Endothelial cell of umbilical vein (primary cell): ENCODE results near the gene PDHX. TPM values are rescaled to one million over a fixed set of nuclear protein-coding genes. Genes with fewer than 3 reads are reported as not detected.

Experiments
- BruUV-seq: library from RNA; stranded (reverse); fragments of 400-500 nt; replicated peaks from 2 replicates; lab custom pipeline; 2021; lab: Mats Ljungman, UMichigan
- CTCF ChIA-PET: fragments of 300-600, 350-600 bp; sonication (Branson Sonifier 250); formaldehyde crosslinking; loops from one replicate; lab custom pipeline; 2021; ENCODE audit warnings: antibody characterized with exemption, inconsistent platforms; lab: Charles Lee
- POLR2A ChIA-PET: fragments of 300-600, 350-600 bp; sonication (Branson Sonifier 250); formaldehyde crosslinking; loops from one replicate; lab custom pipeline; 2021; ENCODE audit warnings: antibody characterized with exemption, inconsistent platforms; lab: Charles Lee
- DNase-seq: peaks from one replicate; pipeline ENCODE4 v3.0.0-alpha.2; 2011; ENCODE audit warnings: low read depth, low spot score
- FAIRE-seq: peaks from 2 replicates; lab custom pipeline; 2011; peaks lifted over from hg19 to GRCh38; lab: Jason Lieb, UNC
- H2AFZ ChIP-seq: 2 replicates; pipeline ENCODE4 v1.6.0; 2012; ENCODE audit warnings: low read depth, low read length, control low read depth, inconsistent platforms
- H3K27ac ChIP-seq: 2 replicates; pipeline ENCODE4 v1.5.1; 2011; ENCODE audit warnings: low read depth, mild to moderate bottlenecking, control low read depth, low read length, moderate library complexity; ENCODE audit not compliant: insufficient read depth
- H3K27me3 ChIP-seq, 2 experiments: 2 replicates each; pipeline versions ENCODE4 v1.6.0 to v1.6.1; 2011; ENCODE audit warnings: low read length in 2 of 2, mixed read lengths in 1 of 2; ENCODE audit not compliant: control insufficient read depth in 2 of 2, insufficient read depth in 2 of 2
- H3K36me3 ChIP-seq, 2 experiments: 2 replicates in 1 of 2; 3 replicates in 1 of 2; pipeline ENCODE4 v1.5.1; 2011; ENCODE audit warnings: low read length in 2 of 2, mild to moderate bottlenecking in 1 of 2, moderate library complexity in 1 of 2; ENCODE audit not compliant: control insufficient read depth in 2 of 2, insufficient read depth in 2 of 2; ENCODE audit errors: extremely low read depth in 1 of 2
- H3K4me1 ChIP-seq: 3 replicates; pipeline ENCODE4 v1.5.1; 2011; ENCODE audit warnings: mild to moderate bottlenecking, low read length; ENCODE audit not compliant: control insufficient read depth, insufficient read depth; ENCODE audit errors: extremely low read depth
- H3K4me2 ChIP-seq: 2 replicates; pipeline ENCODE4 v1.6.1; 2011; ENCODE audit warnings: low read length, control low read depth, mixed read lengths; ENCODE audit not compliant: insufficient read depth
- H3K4me3 ChIP-seq, 3 experiments: fragments of 200-600 bp in 1 of 3; sonication (generic), shearing (Covaris generic) in 1 of 3; replicated peaks in 1 of 3; 2 replicates each; pipeline ENCODE4 v1.5.1; 2011 to 2016; ENCODE audit warnings: control low read depth in 3 of 3, low read length in 3 of 3, mild to moderate bottlenecking in 2 of 3, inconsistent platforms in 1 of 3, low read depth in 1 of 3, moderate library complexity in 1 of 3; ENCODE audit not compliant: insufficient read depth in 1 of 3
- H3K79me2 ChIP-seq: 2 replicates; pipeline ENCODE4 v1.6.0; 2012; ENCODE audit warnings: low read length, inconsistent platforms; ENCODE audit not compliant: control insufficient read depth, insufficient read depth
- H3K9ac ChIP-seq: replicated peaks from 2 replicates; pipeline ENCODE3; 2011; ENCODE audit warnings: low read length, control low read depth; ENCODE audit not compliant: insufficient read depth; ENCODE audit errors: extremely low read depth
- H3K9me1 ChIP-seq: replicated peaks from 3 replicates; pipeline ENCODE4 v1.6.0; 2011; ENCODE audit warnings: mild to moderate bottlenecking, low read length; ENCODE audit not compliant: control insufficient read depth, insufficient read depth; ENCODE audit errors: extremely low read depth
- H3K9me3 ChIP-seq: replicated peaks from 2 replicates; pipeline ENCODE4 v1.5.1; 2012; ENCODE audit warnings: low read length, inconsistent platforms; ENCODE audit not compliant: control insufficient read depth, insufficient read depth
- H4K20me1 ChIP-seq: replicated peaks from 2 replicates; pipeline ENCODE3; 2011; ENCODE audit warnings: mild to moderate bottlenecking, low read length; ENCODE audit not compliant: control insufficient read depth, insufficient read depth; ENCODE audit errors: extremely low read depth
- EZH2 ChIP-seq: IDR thresholded peaks from 2 replicates; pipeline ENCODE4 v1.6.1; 2012; ENCODE audit warnings: borderline replicate concordance, low read depth, mild to moderate bottlenecking, moderate library complexity, low read length, inconsistent platforms; ENCODE audit not compliant: severe bottlenecking
- FOS ChIP-seq: IDR thresholded peaks from 2 replicates; pipeline ENCODE4 v1.6.1; 2011; ENCODE audit warnings: mild to moderate bottlenecking, low read length, moderate library complexity, borderline replicate concordance; ENCODE audit not compliant: insufficient read depth
- GATA2 ChIP-seq: IDR thresholded peaks from 2 replicates; pipeline ENCODE4 v1.7.0; 2011; ENCODE audit warnings: low read depth, mild to moderate bottlenecking, moderate library complexity, mixed read lengths, low read length; ENCODE audit not compliant: insufficient read length, insufficient read depth
- JUN ChIP-seq: IDR thresholded peaks from 2 replicates; pipeline ENCODE4 v1.6.1; 2011; ENCODE audit warnings: borderline replicate concordance, low read depth; ENCODE audit not compliant: insufficient read length, insufficient read depth
- MYC ChIP-seq: IDR thresholded peaks from one replicate; pipeline ENCODE4 v1.6.1; 2011; ENCODE audit warnings: mild to moderate bottlenecking, low read depth, low read length
- POLR2A ChIP-seq: IDR thresholded peaks from 2 replicates; pipeline ENCODE4 v1.6.1; 2012; ENCODE audit warnings: low read depth, mild to moderate bottlenecking, control low read depth, low read length
- POLR2AphosphoS5 ChIP-seq: IDR thresholded peaks from 2 replicates; pipeline ENCODE4 v1.6.1; 2012; ENCODE audit warnings: low read depth, mild to moderate bottlenecking, control low read depth, low read length, moderate library complexity; ENCODE audit not compliant: insufficient read depth
- dilution Hi-C: fragments of 300-500 bp; cut with MboI; formaldehyde crosslinking; loops from one replicate; pipeline ENCODE4 v1.15.0; 2019; ENCODE audit warnings: low sequenced_read_pairs; ENCODE audit not compliant: extremely low pct_ligation_motif_present
- intact Hi-C: fragments of 100-400 bp; cut with micrococcal nuclease; formaldehyde crosslinking; loops from one replicate; pipeline ENCODE4 v1.10.0; 2022
- polyA plus RNA-seq, 4 experiments: library from polyadenylated mRNA; depleted of rRNA in 3 of 4; stranded (reverse) in 3 of 4; unstranded in 1 of 4; fragments of >200 nt; gene quantifications; 2 replicates each; pipeline versions ENCODE4 v1.2.1 to v1.2.3, GENCODE V29; 2011 to 2012; ENCODE audit warnings: missing spikeins in 1 of 4
- total RNA-seq: library from RNA; stranded (reverse); gene quantifications from 2 replicates; pipeline ENCODE4 v1.2.3, GENCODE V29; 2021
- TF ChIP-seq, protein P1 (sequence below), 2 donors: IDR thresholded peaks; 1 replicate in 1 of 2; 2 replicates in 1 of 2; pipeline ENCODE4 v1.5.1; 2011; ENCODE audit warnings: low read length in 2 of 2, mild to moderate bottlenecking in 2 of 2, moderate library complexity in 2 of 2, control low read depth in 1 of 2, inconsistent platforms in 1 of 2, low read depth in 1 of 2; ENCODE audit not compliant: insufficient read depth in 1 of 2; ENCODE audit errors: extremely low read depth in 1 of 2
- TF ChIP-seq, protein P2 (sequence below): IDR thresholded peaks from 2 replicates; pipeline ENCODE4 v1.6.1; 2011; ENCODE audit not compliant: insufficient read depth, insufficient read length

PDHX gene
- total and polyA plus RNA-seq, 2 donors (not counting 3 experiments of a cell fraction or from before 2014, with no cell fraction given), result 10.5 to 30.5 TPM

DNA sequence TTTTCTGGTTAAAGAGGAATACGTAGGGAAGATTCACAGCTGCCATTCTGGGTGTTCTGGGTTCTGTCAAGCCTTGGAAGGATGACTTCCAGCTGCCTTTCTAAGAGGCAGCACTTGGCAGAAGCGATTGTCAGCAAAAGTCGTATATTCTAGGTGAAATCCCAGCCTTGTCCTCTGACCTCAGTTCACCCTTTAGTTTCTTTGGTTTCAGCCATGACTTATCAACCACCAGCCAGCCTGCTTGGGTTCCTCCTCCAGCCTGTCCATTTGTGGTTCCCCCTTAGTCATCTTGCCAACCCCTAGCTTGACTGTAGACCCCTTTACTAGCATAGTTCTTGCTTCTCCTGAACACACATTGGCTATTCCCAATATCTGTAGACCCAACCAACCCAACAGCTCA lies 120.2 kb downstream of the PDHX start:
- Histone ChIP-seq H3K79me2 (no peaks in the 10 kb centered on the region), H3K27me3 (no peaks in the 10 kb centered on the region), H3K9me1 (no peaks in the 10 kb centered on the region), H3K4me3 (no peak overlapping the region), H3K36me3 (no peaks in the 10 kb centered on the region), H3K4me1 (peaks cover 19% of the 10 kb centered on the region), H3K9me3 (no peaks in the 10 kb centered on the region), H3K27ac (peak overlapping the region; percentile 42), H3K4me2 (no peak overlapping the region), H2AFZ (no peak overlapping the region), H4K20me1 (no peaks in the 10 kb centered on the region), H3K9ac (no peak overlapping the region)
- no TSS peak for BruUV-seq
- no peak for DNase-seq
- dilution Hi-C loops, result no loop called here
- intact Hi-C loops, result no loop called here
- CTCF ChIA-PET, result interaction anchor here (0.9 to 1.3 kb wide), 3 partner anchors 39 to 51 kb away, joined by 3 to 7 read pairs (median 4); no protein-coding TSS in a partner anchor
- TF ChIP-seq, protein P1, sequence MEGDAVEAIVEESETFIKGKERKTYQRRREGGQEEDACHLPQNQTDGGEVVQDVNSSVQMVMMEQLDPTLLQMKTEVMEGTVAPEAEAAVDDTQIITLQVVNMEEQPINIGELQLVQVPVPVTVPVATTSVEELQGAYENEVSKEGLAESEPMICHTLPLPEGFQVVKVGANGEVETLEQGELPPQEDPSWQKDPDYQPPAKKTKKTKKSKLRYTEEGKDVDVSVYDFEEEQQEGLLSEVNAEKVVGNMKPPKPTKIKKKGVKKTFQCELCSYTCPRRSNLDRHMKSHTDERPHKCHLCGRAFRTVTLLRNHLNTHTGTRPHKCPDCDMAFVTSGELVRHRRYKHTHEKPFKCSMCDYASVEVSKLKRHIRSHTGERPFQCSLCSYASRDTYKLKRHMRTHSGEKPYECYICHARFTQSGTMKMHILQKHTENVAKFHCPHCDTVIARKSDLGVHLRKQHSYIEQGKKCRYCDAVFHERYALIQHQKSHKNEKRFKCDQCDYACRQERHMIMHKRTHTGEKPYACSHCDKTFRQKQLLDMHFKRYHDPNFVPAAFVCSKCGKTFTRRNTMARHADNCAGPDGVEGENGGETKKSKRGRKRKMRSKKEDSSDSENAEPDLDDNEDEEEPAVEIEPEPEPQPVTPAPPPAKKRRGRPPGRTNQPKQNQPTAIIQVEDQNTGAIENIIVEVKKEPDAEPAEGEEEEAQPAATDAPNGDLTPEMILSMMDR (IDR thresholded peaks at IDR 0.05; ENCODE audit: extremely low read depth in 1 of 2, insufficient read depth in 1 of 2, low read depth in 1 of 2, low read length in 2 of 2), result no peak
- TF ChIP-seq POLR2AphosphoS5, result no peak
- TF ChIP-seq, protein P2, sequence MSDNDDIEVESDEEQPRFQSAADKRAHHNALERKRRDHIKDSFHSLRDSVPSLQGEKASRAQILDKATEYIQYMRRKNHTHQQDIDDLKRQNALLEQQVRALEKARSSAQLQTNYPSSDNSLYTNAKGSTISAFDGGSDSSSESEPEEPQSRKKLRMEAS, result no peak
- no peak for TF ChIP-seq FOS
- no peak for TF ChIP-seq MYC
- TF ChIP-seq JUN, result no peak
- TF ChIP-seq GATA2, result no peak
- TF ChIP-seq EZH2, result no peak
- TF ChIP-seq POLR2A, result no peak
- POLR2A ChIA-PET, result no interaction called here
- FAIRE-seq, result no peak
